UCSD-AML1 (cell line): ENCODE measurements around the gene OR52W1.

ENCODE experiments used
- DNase-seq: peaks from one replicate; lab custom pipeline; 2025; ENCODE audit not compliant: unreplicated experiment; lab: John Stamatoyannopoulos, UW

The OR52W1 gene, protein sequence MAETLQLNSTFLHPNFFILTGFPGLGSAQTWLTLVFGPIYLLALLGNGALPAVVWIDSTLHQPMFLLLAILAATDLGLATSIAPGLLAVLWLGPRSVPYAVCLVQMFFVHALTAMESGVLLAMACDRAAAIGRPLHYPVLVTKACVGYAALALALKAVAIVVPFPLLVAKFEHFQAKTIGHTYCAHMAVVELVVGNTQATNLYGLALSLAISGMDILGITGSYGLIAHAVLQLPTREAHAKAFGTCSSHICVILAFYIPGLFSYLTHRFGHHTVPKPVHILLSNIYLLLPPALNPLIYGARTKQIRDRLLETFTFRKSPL

DNA sequence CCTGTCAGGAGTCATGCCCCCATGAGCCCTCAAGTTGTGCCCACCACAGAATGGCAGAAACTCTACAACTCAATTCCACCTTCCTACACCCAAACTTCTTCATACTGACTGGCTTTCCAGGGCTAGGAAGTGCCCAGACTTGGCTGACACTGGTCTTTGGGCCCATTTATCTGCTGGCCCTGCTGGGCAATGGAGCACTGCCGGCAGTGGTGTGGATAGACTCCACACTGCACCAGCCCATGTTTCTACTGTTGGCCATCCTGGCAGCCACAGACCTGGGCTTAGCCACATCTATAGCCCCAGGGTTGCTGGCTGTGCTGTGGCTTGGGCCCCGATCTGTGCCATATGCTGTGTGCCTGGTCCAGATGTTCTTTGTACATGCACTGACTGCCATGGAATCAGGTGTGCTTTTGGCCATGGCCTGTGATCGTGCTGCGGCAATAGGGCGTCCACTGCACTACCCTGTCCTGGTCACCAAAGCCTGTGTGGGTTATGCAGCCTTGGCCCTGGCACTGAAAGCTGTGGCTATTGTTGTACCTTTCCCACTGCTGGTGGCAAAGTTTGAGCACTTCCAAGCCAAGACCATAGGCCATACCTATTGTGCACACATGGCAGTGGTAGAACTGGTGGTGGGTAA lies at the start of gene OR52W1:
OR52W1 (plus strand) TSS at position 51 of the 637 bp plus-strand sequence; CDS start at position 51, 0 bp downstream.
- DNase-seq, result no peak

DNA sequence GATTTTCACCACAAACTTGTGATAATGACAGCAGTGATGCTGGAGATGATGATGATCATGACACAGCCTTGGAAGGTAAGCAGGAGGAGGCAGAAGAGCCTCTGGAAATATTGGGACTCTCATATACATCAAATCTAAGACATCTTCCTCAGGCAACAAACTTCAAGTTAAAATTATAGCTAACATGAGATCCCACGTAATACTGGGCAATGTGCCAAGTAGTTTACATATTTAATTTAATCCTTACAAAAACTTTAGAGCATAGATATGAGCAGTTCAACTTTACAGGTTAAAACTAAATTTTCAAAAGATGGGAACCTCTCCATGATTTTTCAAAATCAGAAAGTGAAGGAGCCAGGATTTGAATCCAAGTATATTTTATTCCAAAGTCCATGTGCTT lies 47.9 kb upstream of the OR52W1 start:
- no peak for DNase-seq

DNA sequence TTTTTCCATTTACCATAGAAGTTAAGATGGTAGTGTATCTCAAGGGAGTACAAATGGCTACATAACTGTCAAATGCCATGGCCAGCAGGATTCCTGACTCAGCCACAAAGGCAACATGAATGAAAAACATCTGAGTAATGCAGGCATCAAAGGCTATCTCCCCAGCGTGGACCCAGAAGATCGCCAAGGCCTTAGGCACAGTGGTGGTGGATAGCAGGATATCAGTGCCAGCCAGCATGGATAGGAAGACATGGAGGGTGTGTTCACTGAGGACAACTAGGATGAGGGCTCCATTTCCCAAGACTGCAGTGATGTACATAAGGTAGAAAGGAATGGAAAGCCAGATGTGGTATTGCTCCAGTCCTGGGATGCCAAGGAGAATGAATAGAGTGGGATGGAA lies 46.9 kb upstream of the OR52W1 start:
- no peak for DNase-seq

DNA sequence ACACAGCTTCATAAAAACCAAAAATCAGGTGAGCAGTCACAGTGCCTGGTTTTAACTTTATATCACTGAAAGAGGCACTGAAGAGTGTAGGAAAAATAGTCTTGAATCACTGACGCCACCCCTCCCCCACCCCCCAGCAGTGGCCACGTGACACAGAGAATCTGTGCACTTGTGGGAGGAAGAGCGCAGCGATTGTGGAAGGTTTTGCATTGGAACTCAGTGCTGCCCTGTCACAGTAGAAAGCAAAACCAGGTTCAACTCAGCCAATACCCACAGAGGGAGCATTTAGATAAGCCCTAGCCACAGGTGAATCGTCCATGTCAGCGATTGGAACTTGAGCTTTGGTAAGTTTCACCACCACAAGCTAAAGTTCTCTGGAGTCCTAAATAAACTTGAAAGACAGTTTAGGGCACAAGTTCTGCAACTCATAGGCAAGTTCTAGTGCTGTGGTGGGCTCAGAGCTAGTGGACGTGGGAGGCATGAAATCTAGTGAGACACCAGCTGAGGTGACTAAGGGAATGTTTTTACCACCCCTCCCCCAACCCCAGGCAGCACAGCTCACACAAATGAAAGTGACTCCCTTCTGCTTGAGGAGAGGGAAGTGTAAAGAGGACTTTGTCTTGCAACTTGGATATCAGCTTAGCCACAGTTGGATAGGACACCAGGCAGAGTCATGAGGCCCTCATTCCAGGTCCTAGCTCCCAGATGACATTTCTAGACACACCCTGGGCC lies 42.2 kb upstream of the OR52W1 start:
- DNase-seq, result no peak

DNA sequence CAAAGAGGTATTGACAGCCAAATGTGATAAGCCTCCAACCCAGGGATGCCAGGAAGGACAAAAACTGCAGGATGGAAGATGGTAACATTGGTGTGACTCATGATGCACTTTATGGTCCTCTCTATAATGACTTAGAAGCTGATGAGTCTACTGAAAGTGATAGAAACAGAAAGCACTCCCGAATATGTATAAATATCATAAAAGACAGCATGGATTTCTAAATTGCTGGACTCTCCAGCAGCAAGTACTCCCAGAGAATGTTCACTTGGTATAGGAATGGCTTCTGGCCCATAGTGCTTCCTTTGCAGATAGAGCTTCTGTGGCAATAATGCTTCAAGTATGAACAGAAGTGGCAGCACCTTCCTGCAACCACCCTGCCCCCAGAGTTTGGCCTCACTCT lies 28.8 kb upstream of the OR52W1 start, which contains the start of gene OR52B2:
OR52B2 (minus strand) TSS at position 101 of the 400 bp plus-strand sequence; CDS start at position 101, 0 bp downstream.
- DNase-seq, result no peak

DNA sequence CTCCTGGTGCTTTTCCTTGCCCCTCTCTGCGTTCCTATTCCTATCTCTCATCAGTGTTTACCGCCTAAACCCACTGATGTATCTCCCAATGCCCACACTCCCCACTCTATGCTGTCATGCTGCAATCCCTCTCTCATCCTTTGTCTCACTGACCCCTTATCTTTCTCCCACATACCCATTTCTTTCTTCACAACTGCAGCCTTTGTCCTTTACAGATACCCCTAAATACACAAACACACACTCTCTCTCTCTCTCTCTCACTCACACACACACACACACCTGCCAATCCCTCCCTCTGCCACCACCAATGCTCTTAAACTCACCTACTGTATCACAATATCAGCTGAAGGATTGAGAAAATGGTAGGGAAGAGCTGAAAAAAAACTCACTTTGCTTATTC lies 23.6 kb upstream of the OR52W1 start:
- DNase-seq, result no peak

DNA sequence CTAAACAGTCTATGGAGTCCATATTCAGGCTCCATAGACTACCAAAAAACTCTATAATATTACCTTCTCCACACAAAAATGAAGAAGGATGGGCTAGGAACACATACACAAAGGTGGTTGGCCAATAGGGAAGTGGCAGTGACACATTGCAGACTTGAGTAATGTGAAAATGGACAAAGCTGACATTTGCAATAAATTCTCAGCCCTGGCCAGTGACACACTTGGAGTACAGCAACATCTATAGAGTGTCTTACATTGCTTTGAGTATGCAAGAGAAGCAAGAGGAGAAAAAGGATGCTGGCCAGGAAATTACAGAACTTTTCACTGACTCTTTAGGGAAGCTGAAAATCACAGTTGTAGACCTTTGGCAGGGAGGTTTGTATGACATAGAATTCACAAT lies 7.3 kb upstream of the OR52W1 start:
- DNase-seq, result no peak

DNA sequence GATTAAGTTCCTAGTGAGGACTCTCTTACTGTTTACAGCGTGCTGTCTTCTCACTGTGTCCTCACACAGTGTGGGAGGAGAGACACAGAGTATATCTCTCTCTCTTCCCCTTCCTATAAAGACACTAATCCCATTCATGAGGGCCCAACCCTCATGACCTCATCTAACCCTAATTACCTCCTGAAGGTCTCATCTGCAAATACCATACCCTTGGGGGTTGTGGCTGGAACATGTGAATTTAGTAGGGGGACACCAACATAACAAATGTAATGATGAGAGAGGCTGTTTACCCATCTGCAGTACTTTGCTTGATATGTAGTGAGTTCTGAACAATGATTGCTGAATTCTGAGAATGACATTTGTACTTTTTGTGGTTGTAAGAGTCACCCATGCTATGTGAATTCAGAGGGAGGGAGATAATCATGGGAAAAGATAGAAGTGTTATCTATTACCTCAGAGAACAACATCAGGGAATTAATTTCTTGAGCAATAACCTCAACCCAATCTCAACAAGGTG lies 4.9 kb upstream of the OR52W1 start:
- no peak for DNase-seq

DNA sequence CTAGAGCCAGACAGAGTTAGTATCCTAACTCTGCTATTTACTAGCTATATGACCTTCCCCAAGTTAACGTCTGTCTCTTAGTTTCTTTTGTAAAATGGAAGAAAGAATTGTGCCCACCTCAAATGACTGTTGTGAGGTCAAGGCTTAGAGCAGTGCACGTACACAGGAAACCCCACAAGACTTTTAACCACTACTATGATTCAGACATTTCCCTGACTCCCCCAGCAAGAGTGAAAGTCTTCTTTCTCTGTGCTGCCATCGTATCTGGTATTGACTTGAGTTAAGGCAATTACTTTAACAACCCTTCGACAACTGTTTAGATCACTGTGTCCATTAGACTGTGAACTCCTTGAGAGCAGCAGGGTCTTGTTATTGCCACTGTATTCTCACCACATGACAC lies 2.6 kb upstream of the OR52W1 start:
- no peak for DNase-seq

DNA sequence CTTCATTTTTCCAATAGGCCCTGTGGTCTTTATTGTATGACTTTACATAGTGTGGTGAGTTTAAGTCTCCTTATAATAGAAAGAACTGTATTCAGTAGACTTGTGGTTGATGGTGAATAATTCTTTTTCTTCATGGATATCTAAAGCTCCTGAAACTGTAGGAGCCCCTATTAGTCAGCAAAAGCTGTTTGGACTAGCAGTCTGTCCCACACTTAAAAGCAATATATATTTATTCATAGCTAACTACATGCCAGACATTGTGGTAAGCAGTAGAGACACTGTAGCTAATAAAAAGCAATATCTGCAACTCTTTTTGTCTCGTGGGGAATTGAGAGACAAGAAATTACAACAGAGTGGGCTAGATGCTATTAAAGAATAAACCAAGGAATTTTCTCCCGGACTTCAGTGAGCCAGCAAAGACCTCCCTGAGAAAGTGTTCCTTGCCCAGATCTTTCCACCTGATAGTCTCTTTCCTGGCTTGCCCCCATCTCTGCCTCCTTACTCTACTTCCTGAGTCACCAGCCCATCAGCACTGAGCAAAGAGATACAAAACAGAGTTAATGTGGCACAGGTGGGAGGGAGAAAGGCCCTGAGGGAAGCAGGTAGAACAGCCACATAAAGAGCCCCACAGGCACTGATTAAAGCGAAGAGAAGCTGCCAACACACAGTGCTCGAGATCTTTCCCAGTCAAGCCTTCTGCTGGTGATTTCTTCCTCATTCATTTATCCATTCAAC lies 1.4 kb upstream of the OR52W1 start:
- DNase-seq, result no peak

DNA sequence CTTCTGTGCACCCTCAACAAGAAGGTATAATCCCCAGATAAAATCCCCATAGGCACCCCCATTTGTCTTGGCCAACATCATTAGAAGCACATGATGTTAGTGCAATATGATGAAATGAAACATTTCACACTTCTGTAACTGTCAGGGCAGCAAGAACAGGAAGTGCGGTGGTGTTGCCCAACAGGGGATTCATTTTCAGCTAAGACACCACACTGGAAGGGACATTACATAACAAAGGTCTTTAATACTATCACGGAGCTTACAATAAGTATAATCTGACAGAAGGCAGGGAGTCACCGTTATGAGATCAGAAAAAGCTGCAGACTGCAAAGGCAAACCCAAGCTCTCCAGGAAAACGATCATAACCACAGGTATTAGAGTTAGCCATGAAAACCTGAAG lies 2.0 kb downstream of the OR52W1 start:
- no peak for DNase-seq

DNA sequence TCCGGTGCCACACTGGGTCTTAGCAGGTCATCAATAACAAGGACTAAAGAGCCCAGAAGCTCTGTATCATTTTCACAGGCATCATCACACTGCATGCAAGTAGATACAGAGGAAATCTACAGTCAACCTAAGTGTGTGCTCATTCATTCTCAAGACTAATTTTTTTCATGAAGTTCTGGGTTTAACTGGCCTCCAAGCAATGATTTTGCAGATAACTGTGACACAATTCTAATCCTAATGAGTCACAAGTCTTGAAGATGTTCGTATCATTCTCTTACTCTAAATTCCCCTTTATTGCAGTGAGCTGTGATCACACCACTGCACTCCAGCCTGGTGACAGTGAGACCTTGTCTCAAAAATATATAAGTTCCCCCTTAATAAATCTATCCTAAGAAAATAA lies 2.5 kb downstream of the OR52W1 start:
- no peak for DNase-seq

DNA sequence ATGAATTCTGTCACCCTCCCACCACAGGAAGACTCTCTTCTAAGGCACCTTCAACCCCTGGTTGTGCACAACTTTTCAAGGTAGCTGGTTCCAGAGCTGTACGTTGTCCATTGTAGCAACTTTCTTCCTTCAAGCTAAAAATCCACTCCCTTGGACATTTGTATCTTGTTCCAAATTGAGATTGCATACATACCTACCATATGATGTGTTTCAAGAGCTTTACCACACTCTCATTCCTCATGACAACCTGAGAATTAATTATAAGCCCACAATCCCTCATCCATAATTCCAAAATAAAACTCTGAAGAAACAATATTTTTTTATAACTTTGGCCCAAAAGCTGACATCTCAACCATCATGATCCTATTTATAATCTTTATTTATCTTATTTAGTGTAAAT lies 3.0 kb downstream of the OR52W1 start:
- DNase-seq, result no peak

DNA sequence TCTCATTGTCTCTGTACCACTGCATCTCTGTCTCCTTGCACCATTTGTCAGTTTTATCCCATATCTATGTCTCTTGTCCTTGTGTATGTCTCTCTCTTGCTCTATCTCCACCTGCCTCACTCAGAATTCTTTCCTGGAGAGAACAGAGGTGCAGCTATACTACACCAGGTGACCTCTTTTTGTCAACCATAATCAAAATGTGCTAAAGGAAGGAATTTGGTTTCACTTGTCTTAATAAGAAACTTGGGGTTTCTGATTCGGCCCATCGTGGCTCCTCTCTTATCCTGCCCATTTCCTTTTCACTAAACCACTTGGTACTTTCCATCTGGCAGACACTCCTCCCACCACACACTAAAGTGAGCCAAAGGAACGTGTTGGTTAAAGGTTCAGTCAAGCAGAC lies 4.3 kb downstream of the OR52W1 start:
- no peak for DNase-seq

DNA sequence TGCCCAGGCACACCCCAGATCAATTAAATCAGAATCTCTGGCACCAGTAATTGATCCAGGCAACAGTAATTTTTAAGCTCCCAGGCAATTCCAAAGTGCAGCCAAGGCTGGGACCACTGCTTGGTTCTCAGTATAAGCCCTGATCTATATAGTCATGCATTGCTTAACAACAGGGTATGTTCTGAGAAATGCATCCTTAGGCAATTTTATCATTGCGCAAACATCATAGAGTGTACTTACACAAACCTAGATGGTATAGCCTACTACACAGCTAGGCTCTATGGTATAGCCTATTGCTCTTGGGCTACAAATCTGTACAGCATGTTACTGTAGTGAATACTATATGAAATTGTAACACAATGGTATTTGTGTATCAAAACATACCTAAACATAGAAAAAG lies 5.7 kb downstream of the OR52W1 start:
- DNase-seq, result no peak

DNA sequence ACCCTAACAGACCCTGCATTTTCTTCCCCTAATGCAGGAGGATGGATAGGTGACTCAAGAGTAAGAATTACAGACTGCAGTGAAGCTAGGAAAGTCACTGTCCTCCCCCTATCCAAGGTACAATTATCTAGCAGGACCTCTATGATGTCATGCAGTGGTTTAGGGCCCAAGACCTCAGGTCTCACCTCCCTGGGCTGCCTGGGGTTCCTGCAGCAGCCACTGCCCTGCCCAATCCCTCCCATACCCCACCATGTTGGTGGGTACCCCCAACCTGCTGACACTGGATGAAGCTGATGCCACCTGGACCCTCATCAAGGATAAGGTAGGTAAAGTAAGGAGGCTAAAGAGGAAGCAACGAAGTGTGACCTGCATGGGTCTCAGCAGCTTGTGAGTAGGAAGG lies 6.3 kb downstream of the OR52W1 start, which contains the start of gene C11orf42:
C11orf42 (plus strand) TSS at position 192 of the 400 bp plus-strand sequence; CDS start at position 251, 59 bp downstream.
- no peak for DNase-seq

DNA sequence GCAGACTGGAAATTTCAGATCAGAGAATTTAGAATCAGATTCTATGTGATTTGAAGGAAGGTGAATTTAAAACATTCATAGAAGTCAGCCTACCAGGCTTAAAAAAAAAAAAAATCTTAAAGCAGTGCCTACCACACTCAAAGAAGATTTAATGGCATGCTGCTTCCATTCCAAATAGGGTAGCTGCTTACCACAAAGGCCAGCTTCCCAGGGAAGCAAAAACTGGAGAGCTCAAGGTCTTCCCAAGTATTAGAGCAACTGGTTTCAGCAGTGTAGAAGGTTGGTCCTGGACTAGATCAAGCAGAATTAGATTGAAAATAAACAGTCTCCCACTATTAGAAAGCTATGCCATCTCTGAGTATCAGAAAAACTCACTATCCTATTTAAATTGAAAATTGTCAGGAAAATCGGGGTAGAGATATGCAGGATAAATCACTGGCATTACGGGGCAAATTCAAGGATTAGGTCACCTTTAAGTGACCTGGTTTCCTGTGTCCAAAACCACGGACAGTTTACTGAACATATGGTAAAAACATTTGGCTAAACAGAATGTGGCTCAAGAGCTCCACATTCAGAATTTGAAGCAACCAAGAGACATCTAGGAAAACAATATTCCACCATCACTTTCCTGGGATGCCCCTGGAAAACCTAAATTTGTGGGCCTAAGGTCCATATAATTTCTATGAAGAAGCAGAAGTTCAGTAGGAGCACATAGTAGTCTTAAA lies 7.6 kb downstream of the OR52W1 start:
- DNase-seq, result no peak

DNA sequence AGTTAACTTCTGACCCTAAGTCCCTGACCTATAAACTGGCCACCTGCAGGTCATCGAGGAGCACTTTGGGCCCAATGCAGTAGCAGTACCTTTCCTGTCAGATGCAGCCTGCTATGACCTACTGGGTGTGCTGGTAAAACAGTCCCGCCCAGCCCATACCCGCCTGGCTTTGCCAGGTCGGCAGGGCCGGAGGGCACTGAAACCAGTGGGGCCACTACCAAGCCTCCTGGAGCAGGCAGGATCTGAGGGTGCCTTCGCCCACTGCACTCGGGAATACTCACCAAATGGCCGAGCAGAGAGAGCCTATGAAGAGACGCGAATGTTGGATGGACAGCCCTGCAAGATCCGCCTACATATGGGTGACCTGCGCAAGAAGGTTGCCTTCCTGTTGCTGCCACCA lies 10.8 kb downstream of the OR52W1 start:
- DNase-seq, result no peak

DNA sequence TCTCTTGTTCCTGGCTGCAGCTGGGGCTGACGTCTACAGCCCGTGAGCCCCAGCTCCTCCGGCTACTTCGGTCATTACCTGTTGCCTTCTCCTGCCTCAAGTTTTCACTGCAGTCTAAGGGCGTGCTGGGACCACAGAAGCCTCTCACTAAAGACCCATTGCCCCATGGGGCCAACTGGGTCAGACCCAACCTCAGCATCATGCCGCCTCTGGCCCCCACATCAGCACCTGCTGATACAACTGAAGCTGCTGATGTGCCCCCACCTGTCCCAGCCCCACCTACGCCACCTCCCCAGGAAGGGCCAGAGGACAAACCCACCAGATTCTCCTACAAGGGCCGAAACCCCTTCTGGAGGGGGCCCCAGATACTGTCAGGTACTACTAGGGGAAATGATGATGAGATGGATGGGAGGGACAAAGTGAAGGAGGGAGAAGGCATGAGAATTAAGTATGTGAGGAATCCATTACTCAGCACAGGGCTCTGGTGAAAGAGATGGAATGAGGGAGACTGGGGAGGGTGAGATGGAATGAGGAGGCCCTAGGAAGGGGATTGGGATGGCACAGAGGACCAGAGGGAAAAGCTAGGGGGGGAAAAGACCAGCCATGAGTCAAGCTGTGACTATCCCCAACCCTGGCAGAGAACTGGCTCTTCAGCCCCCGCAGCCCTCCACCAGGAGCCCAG lies 11.4 kb downstream of the OR52W1 start:
- DNase-seq, result no peak

DNA sequence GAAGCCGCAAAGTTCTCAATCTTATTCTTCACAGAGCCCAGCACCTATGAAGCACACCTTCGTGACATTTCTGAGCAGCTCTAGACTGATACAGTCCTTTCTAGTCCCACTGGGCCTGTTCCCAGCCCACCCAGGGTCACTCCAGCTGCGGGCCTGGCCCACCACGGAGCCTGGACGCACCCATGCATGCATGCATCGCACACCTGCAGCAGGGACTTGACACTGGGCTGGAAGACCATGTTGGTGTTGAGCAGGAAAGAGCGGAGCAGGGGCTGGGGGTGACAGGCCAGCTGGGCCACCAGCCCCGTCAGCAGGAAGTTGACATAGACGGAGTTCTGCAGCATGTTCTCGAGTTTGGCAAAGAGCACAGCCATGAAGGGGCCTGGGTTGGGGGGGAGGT lies 15.5 kb downstream of the OR52W1 start:
- no peak for DNase-seq
